Sigmoid colon (tissue), 7 donors: ENCODE results near the gene ARFIP1. TPM values are rescaled to one million over a fixed set of nuclear protein-coding genes. Genes with fewer than 3 reads are reported as not detected.

Experiments
- DNase-seq: peaks from one replicate; pipeline ENCODE4 v3.0.0-alpha.2; 2019
- H3K27ac ChIP-seq, 4 donors: fragments of 200-600 bp; sonication (generic); one replicate each; pipeline ENCODE4 v1.5.1; 2016 to 2019; ENCODE audit warnings: mild to moderate bottlenecking in 1 of 4
- H3K27me3 ChIP-seq, 3 donors: fragments of 200-600 bp; sonication (generic); one replicate each; pipeline ENCODE4 v1.5.1; 2019; ENCODE audit warnings: mild to moderate bottlenecking in 1 of 3
- H3K36me3 ChIP-seq, 4 donors: fragments of 200-600 bp; sonication (generic); one replicate each; pipeline ENCODE4 v1.5.1; 2016 to 2019
- H3K4me1 ChIP-seq, 4 donors: fragments of 200-600 bp; sonication (generic); one replicate each; pipeline ENCODE4 v1.5.1; 2017 to 2019
- H3K4me3 ChIP-seq, 4 donors: fragments of 200-600 bp; sonication (generic); one replicate each; pipeline ENCODE4 v1.5.1; 2017 to 2019; ENCODE audit warnings: mild to moderate bottlenecking in 2 of 4, moderate library complexity in 1 of 4
- H3K9me3 ChIP-seq, 4 donors: fragments of 200-600 bp in 3 of 4; sonication (generic) in 3 of 4; one replicate each; pipeline versions ENCODE4 v1.5.1 to v1.6.1; 2013 to 2019
- EP300 ChIP-seq, 4 donors: sonication (generic); formaldehyde crosslinking; IDR thresholded peaks; one replicate each; pipeline ENCODE4 v1.6.1; 2017; ENCODE audit warnings: antibody characterized with exemption in 4 of 4
- POLR2A ChIP-seq, 2 donors: fragments of 450-650 bp; IDR thresholded peaks; one replicate each; pipeline ENCODE4 v1.6.1; 2016; ENCODE audit warnings: antibody characterized with exemption in 2 of 2, mild to moderate bottlenecking in 2 of 2, moderate library complexity in 2 of 2
- POLR2AphosphoS5 ChIP-seq, 4 donors: sonication (generic); formaldehyde crosslinking; IDR thresholded peaks; one replicate each; pipeline ENCODE4 v1.6.1; 2017; ENCODE audit warnings: antibody characterized with exemption in 4 of 4
- WGBS, 2 donors: extraction: QIAGEN DNeasy Blood & Tissue Kit; methylation state at CpG; one replicate each; pipeline ENCODE4 v1.1.7; 2013; 5-methylcytosine and 5-hydroxymethylcytosine counted together
- intact Hi-C: fragments of 100-400 bp; cut with DNase I; formaldehyde crosslinking; loops from one replicate; pipeline ENCODE4 v1.15.1; 2023
- polyA plus RNA-seq, 3 donors: library from polyadenylated mRNA; stranded (reverse); fragments of 200-250 nt; gene quantifications; one replicate each; pipeline ENCODE4 v1.2.3, GENCODE V29; 2013
- total RNA-seq, 4 donors: library from RNA; depleted of rRNA; stranded (reverse); fragments of >200 nt; gene quantifications; one replicate each; pipeline ENCODE4 v1.1.0, GENCODE V29; 2016
- TF ChIP-seq, protein P1 (sequence below), 4 experiments: fragments of 450-650 bp in 3 of 4; fragments of 200-600 bp in 1 of 4; IDR thresholded peaks; one replicate each; pipeline ENCODE4 v1.5.1; 2016 to 2019; ENCODE audit warnings: antibody characterized with exemption in 4 of 4, mild to moderate bottlenecking in 3 of 4, moderate library complexity in 2 of 4
- donor health status: healthy with polysubstance abuse.
- donor health status: Bipolar disorder and iron deficiency.
- donor health status: healthy.

The ARFIP1 gene
- total and polyA plus RNA-seq, 7 donors: 22.1 to 50.9 (median 33.2) TPM

GRCh38 chr4:152819026-152819645 lies 39.4 kb downstream of the ARFIP1 start:
- peaks cover 0 to 1% (median 0%) of the 10 kb centered on the region in 4 donors for H3K9me3 ChIP-seq
- no peaks in the 10 kb centered on the region for H3K4me1 ChIP-seq
- WGBS, 2 donors: 93 to 94% methylated on average over 7 of the region's 7 CpGs
- H3K27ac ChIP-seq: no peak overlapping the region
- no peaks in the 10 kb centered on the region for H3K27me3 ChIP-seq
- TF ChIP-seq EP300 (IDR thresholded peaks at IDR 0.05) (no peak), POLR2A (IDR thresholded peaks at IDR 0.05) (no peak), POLR2AphosphoS5 (IDR thresholded peaks at IDR 0.05) (no peak)
- TF ChIP-seq, protein P1, sequence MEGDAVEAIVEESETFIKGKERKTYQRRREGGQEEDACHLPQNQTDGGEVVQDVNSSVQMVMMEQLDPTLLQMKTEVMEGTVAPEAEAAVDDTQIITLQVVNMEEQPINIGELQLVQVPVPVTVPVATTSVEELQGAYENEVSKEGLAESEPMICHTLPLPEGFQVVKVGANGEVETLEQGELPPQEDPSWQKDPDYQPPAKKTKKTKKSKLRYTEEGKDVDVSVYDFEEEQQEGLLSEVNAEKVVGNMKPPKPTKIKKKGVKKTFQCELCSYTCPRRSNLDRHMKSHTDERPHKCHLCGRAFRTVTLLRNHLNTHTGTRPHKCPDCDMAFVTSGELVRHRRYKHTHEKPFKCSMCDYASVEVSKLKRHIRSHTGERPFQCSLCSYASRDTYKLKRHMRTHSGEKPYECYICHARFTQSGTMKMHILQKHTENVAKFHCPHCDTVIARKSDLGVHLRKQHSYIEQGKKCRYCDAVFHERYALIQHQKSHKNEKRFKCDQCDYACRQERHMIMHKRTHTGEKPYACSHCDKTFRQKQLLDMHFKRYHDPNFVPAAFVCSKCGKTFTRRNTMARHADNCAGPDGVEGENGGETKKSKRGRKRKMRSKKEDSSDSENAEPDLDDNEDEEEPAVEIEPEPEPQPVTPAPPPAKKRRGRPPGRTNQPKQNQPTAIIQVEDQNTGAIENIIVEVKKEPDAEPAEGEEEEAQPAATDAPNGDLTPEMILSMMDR (IDR thresholded peaks at IDR 0.05): no peak
- H3K4me3 ChIP-seq: no peak overlapping the region
- DNase-seq: no peak
- H3K36me3 ChIP-seq: peaks cover 0 to 4% (median 0%) of the 10 kb centered on the region in 4 donors
- intact Hi-C loops: no loop called here

DNA sequence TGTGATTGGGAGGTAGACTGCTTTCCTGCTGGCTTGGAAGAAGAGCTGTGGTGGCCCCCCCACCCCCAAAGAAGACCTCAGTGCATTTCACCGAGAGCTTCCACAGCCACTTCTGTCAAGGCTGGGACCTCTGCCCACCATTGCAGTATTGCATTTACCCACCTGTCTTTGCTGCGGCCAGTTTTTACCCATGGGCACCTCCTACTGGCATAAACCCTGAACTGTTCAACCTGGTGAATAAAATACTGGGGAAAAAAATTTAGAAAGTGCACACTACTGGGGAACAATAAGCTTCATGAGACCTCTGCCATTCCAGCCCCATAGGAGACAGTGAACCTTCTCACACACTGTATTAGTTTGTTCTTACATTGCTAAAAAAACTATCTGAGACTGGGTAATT lies 40.3 kb downstream of the ARFIP1 start:
- H3K4me1 ChIP-seq: no peaks in the 10 kb centered on the region
- intact Hi-C loops: no loop called here
- no peak for DNase-seq
- H3K36me3 ChIP-seq: peaks cover 0 to 4% (median 0%) of the 10 kb centered on the region in 4 donors
- no peak overlapping the region for H3K4me3 ChIP-seq
- TF ChIP-seq POLR2A (IDR thresholded peaks at IDR 0.05): no peak
- TF ChIP-seq, protein P1 (IDR thresholded peaks at IDR 0.05): no peak
- no peak overlapping the region for H3K27ac ChIP-seq
- WGBS, 2 donors: 97 to 100% methylated on average over 2 of the region's 2 CpGs
- H3K9me3 ChIP-seq: no peaks in the 10 kb centered on the region
- no peaks in the 10 kb centered on the region for H3K27me3 ChIP-seq

GRCh38 chr4:152822323-152822722 lies 42.6 kb downstream of the ARFIP1 start:
- Histone ChIP-seq H3K27me3 (no peaks in the 10 kb centered on the region), H3K36me3 (peaks cover 0 to 4% (median 0%) of the 10 kb centered on the region in 4 donors), H3K27ac (no peak overlapping the region), H3K9me3 (no peaks in the 10 kb centered on the region), H3K4me3 (no peak overlapping the region), H3K4me1 (no peaks in the 10 kb centered on the region)
- 90 to 93% methylated on average over 1 of the region's 1 CpG for WGBS, 2 donors
- DNase-seq: no peak
- intact Hi-C loops: no loop called here
- TF ChIP-seq EP300 (IDR thresholded peaks at IDR 0.05): no peak
- TF ChIP-seq POLR2AphosphoS5 (IDR thresholded peaks at IDR 0.05): no peak
- TF ChIP-seq, protein P1 (IDR thresholded peaks at IDR 0.05): no peak
- TF ChIP-seq POLR2A (IDR thresholded peaks at IDR 0.05): no peak

GRCh38 chr4:152824561-152824960 lies 44.8 kb downstream of the ARFIP1 start:
- WGBS, 2 donors: 95 to 100% methylated on average over 2 of the region's 2 CpGs
- Histone ChIP-seq H3K9me3 (no peaks in the 10 kb centered on the region), H3K27ac (no peak overlapping the region), H3K27me3 (no peaks in the 10 kb centered on the region), H3K4me1 (no peaks in the 10 kb centered on the region), H3K36me3 (no peaks in the 10 kb centered on the region), H3K4me3 (no peak overlapping the region)
- DNase-seq: no peak
- intact Hi-C loops: no loop called here
- TF ChIP-seq POLR2A (IDR thresholded peaks at IDR 0.05) (no peak), POLR2AphosphoS5 (IDR thresholded peaks at IDR 0.05) (no peak), EP300 (IDR thresholded peaks at IDR 0.05) (no peak)
- TF ChIP-seq, protein P1 (IDR thresholded peaks at IDR 0.05): no peak

DNA sequence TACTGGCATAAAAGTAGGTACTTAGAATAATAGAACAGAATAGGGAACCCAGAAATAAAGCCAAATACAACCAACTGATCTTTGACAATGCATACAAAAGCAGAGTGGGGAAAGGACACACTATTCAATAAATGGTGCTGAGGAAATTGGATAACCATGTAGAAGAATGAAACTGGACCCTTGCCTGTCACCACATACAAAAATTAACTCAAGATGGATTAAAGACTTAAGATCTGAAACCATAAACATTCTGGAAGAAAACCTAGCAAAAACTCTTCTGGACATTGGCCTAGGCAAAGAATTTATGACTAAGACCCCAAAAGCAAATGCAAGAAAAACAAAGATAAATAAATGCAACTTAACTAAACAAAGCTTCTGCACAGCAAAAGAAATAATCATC lies 45.6 kb downstream of the ARFIP1 start:
- H3K4me1 ChIP-seq: no peaks in the 10 kb centered on the region
- DNase-seq: no peak
- TF ChIP-seq EP300 (IDR thresholded peaks at IDR 0.05) (no peak), POLR2A (IDR thresholded peaks at IDR 0.05) (no peak), POLR2AphosphoS5 (IDR thresholded peaks at IDR 0.05) (no peak)
- TF ChIP-seq, protein P1 (IDR thresholded peaks at IDR 0.05): no peak
- no peaks in the 10 kb centered on the region for H3K9me3 ChIP-seq
- no peak overlapping the region for H3K27ac ChIP-seq
- intact Hi-C loops: no loop called here
- no peaks in the 10 kb centered on the region for H3K27me3 ChIP-seq
- H3K4me3 ChIP-seq: no peak overlapping the region
- H3K36me3 ChIP-seq: peaks cover 0 to under 1% (median 0%) of the 10 kb centered on the region in 4 donors
